Measurements from ENCODE around the gene GPR12.

Gene GPR12, protein sequence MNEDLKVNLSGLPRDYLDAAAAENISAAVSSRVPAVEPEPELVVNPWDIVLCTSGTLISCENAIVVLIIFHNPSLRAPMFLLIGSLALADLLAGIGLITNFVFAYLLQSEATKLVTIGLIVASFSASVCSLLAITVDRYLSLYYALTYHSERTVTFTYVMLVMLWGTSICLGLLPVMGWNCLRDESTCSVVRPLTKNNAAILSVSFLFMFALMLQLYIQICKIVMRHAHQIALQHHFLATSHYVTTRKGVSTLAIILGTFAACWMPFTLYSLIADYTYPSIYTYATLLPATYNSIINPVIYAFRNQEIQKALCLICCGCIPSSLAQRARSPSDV

GRCh38 chr13:26759907-26760831 lies at the start of gene GPR12:
GPR12 (minus strand) TSS chr13:26760786; CDS start chr13:26759827, 959 bp downstream.
- TF ChIP-seq, protein P1, sequence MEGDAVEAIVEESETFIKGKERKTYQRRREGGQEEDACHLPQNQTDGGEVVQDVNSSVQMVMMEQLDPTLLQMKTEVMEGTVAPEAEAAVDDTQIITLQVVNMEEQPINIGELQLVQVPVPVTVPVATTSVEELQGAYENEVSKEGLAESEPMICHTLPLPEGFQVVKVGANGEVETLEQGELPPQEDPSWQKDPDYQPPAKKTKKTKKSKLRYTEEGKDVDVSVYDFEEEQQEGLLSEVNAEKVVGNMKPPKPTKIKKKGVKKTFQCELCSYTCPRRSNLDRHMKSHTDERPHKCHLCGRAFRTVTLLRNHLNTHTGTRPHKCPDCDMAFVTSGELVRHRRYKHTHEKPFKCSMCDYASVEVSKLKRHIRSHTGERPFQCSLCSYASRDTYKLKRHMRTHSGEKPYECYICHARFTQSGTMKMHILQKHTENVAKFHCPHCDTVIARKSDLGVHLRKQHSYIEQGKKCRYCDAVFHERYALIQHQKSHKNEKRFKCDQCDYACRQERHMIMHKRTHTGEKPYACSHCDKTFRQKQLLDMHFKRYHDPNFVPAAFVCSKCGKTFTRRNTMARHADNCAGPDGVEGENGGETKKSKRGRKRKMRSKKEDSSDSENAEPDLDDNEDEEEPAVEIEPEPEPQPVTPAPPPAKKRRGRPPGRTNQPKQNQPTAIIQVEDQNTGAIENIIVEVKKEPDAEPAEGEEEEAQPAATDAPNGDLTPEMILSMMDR (IDR thresholded peaks at IDR 0.05; ENCODE audit: unreplicated experiment in 3 of 3) = no peak
- Mint-ChIP-seq H3K4me3 (peak within 1 kb of the TSS; percentile 80 to 83 (median 83)), H3K27me3 (ENCODE audit: low read depth) (peaks cover 93% of the 10 kb centered on the region), H3K27ac (no peak within 1 kb of the TSS), H3K36me3 (ENCODE audit: low read depth) (no peaks in the 10 kb centered on the region), H3K9me3 (no peaks in the 10 kb centered on the region), H3K4me1 (peaks cover 33% of the 10 kb centered on the region)

DNA sequence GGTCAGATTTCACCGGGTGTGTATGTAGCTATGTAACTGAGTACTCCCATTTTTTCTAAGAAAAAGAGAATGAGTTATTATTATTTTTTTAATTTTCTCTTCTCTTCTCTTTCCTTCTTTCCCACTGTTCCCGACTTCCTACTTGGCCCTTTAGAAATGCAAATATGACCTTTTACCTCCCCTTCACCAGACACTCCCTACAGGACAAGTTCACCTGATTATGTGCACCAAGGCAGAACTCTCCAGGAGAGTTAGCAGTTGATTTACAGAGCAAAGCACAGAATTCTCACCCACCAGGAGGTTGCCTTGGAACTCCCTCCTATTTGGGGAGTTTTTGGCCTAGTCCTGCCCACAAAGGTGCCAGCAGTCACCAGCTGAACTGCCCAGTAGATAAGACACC lies 49.5 kb upstream of the GPR12 start:
- Mint-ChIP-seq H3K4me3 (no peak overlapping the region), H3K9me3 (peaks cover 14% of the 10 kb centered on the region), H3K36me3 (ENCODE audit: low read depth) (peaks cover 2% of the 10 kb centered on the region)

DNA sequence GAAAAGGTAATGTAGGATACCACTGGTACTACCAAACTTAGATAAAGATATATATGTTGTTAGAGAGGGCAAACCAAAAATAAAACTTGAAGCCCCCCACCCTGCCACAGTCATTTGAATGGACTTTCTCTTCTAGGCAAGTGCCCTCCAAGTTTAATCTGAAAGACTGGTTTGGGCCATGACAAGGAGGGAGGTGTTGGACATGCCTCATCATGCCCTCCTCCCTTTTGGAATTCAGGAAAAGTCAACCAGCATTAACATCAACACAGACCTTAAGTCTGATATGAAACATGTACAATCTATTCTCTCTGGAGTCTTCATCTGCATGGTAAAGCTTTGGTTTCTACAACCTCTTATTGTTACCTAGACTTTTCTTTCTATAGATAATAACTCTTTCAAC lies 46.3 kb upstream of the GPR12 start:
- H3K9me3 Mint-ChIP-seq = peaks cover 26% of the 10 kb centered on the region
- H3K36me3 Mint-ChIP-seq (ENCODE audit: low read depth) = peaks cover 6% of the 10 kb centered on the region
- TF ChIP-seq, protein P1 (IDR thresholded peaks at IDR 0.05; ENCODE audit: unreplicated experiment in 3 of 3) = no peak
- peaks cover 12% of the 10 kb centered on the region for H3K4me1 Mint-ChIP-seq
- peaks cover 24% of the 10 kb centered on the region for H3K27me3 Mint-ChIP-seq (ENCODE audit: low read depth)
- H3K4me3 Mint-ChIP-seq = no peak overlapping the region
- H3K27ac Mint-ChIP-seq = no peak overlapping the region

More for the DNA sequence above, 49.5 kb upstream of the GPR12 start:
- Mint-ChIP-seq H3K27me3 (ENCODE audit: low read depth) (peaks cover 20% of the 10 kb centered on the region), H3K27ac (peak overlapping the region in 1 of 3 experiments; percentile 76), H3K4me1 (peaks cover 18% of the 10 kb centered on the region)
- TF ChIP-seq, protein P1 (IDR thresholded peaks at IDR 0.05; ENCODE audit: unreplicated experiment in 3 of 3) = no peak

DNA sequence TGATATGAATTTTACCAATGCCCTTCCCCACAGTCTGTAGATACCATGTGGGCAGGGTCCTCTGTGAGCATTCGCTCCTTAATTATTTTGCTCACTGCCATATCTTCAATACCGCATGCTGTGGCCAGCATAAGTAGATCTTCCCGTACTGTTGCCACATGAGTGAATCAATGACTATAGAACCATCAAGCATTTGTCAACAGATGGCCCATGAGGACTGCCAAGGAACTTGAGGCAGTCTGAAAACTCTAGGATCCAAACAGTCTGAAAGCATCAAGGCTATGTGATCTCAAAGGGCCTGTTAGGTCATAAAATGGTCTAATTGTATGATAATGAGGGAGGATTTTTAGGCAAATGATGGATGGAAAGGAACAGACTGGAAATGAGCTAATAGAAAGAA lies 27.4 kb upstream of the GPR12 start:
- H3K27me3 Mint-ChIP-seq (ENCODE audit: low read depth) = peaks cover 42% of the 10 kb centered on the region
- no peaks in the 10 kb centered on the region for H3K36me3 Mint-ChIP-seq (ENCODE audit: low read depth)
- H3K4me1 Mint-ChIP-seq = peaks cover 7% of the 10 kb centered on the region
- TF ChIP-seq, protein P1 (IDR thresholded peaks at IDR 0.05; ENCODE audit: unreplicated experiment in 3 of 3) = no peak
- peaks cover 2% of the 10 kb centered on the region for H3K9me3 Mint-ChIP-seq
- H3K4me3 Mint-ChIP-seq = no peak overlapping the region
- no peak overlapping the region for H3K27ac Mint-ChIP-seq

GRCh38 chr13:26786651-26787295 lies 26.2 kb upstream of the GPR12 start:
- H3K9me3 Mint-ChIP-seq = peaks cover 8% of the 10 kb centered on the region
- TF ChIP-seq, protein P1 (IDR thresholded peaks at IDR 0.05; ENCODE audit: unreplicated experiment in 3 of 3) = no peak
- H3K4me3 Mint-ChIP-seq = no peak overlapping the region
- peaks cover 44% of the 10 kb centered on the region for H3K27me3 Mint-ChIP-seq (ENCODE audit: low read depth)
- H3K36me3 Mint-ChIP-seq (ENCODE audit: low read depth) = no peaks in the 10 kb centered on the region
- peaks cover 7% of the 10 kb centered on the region for H3K4me1 Mint-ChIP-seq
- H3K27ac Mint-ChIP-seq = no peak overlapping the region
